GM19240 (cell line): ENCODE data around the gene CACNA1D.

Experiments used
- DNase-seq: peaks from one replicate; pipeline ENCODE4 v3.0.0; 2011; ENCODE audit warnings: low spot score; ENCODE audit not compliant: insufficient read length

CACNA1D gene

GRCh38 chr3:53804697-53805462, 310.5 kb downstream of the CACNA1D start:
- no peak for DNase-seq

- no peak for DNase-seq
Observed at GRCh38 chr3:53805463-53806159, 311.2 kb downstream of the CACNA1D start.

GRCh38 chr3:53806182-53807116, 312.0 kb downstream of the CACNA1D start:
- DNase-seq, result no peak

GRCh38 chr3:53807117-53807810, 312.9 kb downstream of the CACNA1D start:
- no peak for DNase-seq

- no peak for DNase-seq
Observed at GRCh38 chr3:53808496-53808895, 314.1 kb downstream of the CACNA1D start.

- DNase-seq, result no peak
Observed at GRCh38 chr3:53809267-53809666, 314.9 kb downstream of the CACNA1D start.

GRCh38 chr3:53809764-53810400, 315.5 kb downstream of the CACNA1D start:
- no peak for DNase-seq

- no peak for DNase-seq
Observed at GRCh38 chr3:53811143-53811927, 316.9 kb downstream of the CACNA1D start.

GRCh38 chr3:53812434-53812833, 318.0 kb downstream of the CACNA1D start:
- DNase-seq, result no peak

- DNase-seq, result no peak
Observed at GRCh38 chr3:53813229-53813628, 318.8 kb downstream of the CACNA1D start.

- DNase-seq, result no peak
Observed at GRCh38 chr3:53813876-53814275, 319.5 kb downstream of the CACNA1D start.

GRCh38 chr3:53815067-53815466, 320.7 kb downstream of the CACNA1D start:
- DNase-seq, result no peak

GRCh38 chr3:53815651-53816050, 321.2 kb downstream of the CACNA1D start:
- DNase-seq, result no peak

- DNase-seq, result no peak
Observed at GRCh38 chr3:53816425-53816824, 322.0 kb downstream of the CACNA1D start.

- DNase-seq, result no peak
Observed at GRCh38 chr3:53817211-53817610, 322.8 kb downstream of the CACNA1D start.

GRCh38 chr3:53817809-53818208, 323.4 kb downstream of the CACNA1D start:
- no peak for DNase-seq

GRCh38 chr3:53818221-53819162, 324.1 kb downstream of the CACNA1D start:
- DNase-seq, result no peak

GRCh38 chr3:53819163-53819868, 324.9 kb downstream of the CACNA1D start:
- DNase-seq, result no peak
